Iris pigment epithelial cell (primary cell): Measurements from ENCODE around the gene PRKRIP1.
"Not testable (repeated sequence)": the region's sequence is repeated elsewhere in the genome, so short reads cannot be mapped to it uniquely, and the experiment has no call there.

Experiments
- DNase-seq: peaks from one replicate; pipeline ENCODE4 v3.0.0-alpha.2; 2011; ENCODE audit warnings: low read depth

Gene PRKRIP1

DNA sequence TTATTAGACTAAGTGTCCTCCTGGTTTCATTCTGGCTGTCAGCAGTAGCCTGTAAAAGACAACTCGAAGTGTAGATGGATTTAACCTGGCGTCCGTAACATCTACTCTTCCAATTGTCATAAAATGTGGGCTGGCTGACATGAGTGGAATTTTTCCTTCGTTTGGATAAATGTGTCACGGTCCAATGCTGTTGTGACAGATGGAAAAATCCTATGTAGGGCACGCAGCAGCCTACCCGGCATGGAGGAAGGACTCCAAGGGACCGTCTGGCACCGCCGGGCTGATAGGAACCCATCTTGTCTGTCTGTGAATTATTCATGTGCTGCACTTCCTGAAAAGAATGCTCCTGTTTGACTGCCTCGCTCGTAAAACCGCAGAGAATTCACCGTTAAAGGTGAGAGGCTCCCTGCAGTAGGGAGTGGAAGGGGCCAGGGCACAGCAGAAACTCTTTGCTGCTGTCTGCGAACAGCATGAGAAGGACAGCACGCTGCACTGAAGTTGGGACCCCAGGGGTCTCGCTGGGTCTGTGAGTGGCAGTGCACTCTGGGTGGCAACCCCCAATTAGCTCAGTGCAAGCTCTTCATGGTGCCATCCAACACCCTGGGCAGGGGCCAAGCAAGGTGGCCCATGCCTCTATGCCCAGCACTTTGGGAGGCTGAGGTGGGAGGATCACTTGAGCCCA lies 35.6 kb downstream of the PRKRIP1 start:
- no peak for DNase-seq

DNA sequence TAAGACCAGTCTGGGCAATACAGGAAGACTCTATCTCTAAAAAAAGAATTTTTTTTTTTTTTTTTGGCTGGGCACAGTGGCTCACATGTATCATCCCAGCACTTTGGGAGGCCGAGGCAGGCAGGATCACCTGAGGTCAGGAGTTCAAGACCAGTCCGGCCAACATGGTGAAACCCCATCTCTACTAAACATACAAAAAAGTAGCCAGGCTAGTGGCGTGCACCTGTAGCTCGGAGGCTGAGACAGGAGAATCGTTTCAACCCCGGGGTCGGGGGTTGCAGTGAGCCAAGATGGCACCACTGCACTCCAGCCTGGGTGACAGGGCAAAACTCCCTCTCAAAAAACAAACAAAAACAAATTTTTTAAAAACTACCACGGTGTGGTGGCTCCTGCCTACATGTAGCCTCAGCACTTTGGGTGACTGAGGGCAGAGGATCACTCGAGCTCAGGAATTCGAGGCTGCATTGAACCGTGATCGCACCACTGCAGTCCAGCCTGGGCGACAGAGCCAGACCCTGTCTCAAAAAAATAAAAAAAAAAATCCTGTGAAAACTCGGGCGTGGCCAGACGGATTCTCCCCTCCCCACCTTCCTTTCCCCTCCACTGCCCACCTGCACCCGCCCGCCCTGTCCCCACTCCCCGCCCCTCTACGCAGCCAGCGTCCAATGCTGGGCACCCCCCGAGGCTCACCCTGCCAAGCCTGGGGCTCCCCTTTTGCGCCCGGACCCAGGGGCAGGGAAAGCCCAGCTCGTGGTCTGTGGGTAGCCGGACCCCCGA lies 36.5 kb downstream of the PRKRIP1 start:
- DNase-seq: no peak

DNA sequence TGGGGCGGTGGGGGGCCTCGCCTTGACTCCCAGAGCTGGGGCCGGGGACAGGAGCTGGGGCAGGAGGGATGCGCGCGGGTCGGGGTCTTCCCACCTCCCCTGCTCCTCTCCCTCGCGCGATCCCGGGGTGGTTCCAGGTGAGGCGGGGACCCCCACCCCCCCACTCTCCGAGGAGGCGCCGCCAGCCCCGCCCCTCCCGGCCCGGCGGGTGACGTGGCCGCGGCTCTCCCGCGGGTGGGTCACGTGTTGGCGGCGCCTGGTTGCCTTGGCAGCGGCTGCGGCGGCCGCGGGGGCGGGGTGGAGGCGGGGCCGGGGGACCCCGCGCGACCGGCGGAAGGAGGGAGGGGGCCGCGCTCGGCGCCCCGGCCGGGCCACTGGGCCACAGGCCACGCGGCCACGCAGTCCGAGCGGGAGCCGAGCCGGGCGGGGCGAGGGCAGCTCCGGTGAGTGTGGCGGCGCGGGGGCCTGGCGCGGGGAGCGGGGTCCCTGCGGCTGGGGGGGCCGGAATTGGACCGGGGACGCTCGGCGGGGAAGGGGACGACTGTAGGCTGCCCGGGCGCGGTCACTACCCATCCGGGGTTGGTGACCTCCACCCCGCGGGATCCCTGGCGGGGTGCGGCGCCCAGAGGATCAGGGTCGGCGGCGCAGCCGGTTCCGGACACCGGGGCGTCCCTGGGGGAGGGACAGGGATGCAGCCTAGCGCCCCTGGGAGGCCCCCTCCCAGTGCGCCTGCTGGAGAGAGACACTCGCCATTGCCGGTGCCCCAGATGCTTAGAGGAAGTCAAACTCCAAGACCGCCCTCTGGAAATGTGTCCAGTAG lies 37.3 kb downstream of the PRKRIP1 start, which contains the start of gene ORAI2:
TSS of gene ORAI2 (plus strand) at position 357 of the 820 bp plus-strand sequence. CDS start 5,382 bp downstream, outside the sequence.
- peak; percentile 58 for DNase-seq

DNA sequence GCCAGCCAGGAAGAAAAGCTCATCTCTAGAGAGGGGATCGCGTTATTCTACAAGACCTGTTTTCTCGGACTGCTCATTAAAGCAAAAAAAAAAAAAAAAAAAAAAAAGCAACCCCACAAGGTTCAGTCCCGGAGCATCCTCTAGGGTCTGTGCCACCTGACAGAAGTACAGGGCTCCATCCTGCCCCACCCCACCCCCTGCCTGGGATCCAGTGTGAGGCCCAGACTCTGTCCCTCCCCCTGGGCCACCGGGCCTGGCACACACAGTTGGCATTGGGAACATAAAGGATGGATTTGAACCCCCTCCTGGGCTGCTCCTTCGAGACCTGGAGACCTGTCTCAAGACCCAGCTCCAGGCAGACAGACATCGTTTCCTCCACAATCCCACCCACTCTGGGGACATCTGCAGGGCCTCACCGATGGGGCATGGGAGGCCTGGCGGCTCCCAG lies 37.9 kb downstream of the PRKRIP1 start:
- DNase-seq: peak; percentile 55

DNA sequence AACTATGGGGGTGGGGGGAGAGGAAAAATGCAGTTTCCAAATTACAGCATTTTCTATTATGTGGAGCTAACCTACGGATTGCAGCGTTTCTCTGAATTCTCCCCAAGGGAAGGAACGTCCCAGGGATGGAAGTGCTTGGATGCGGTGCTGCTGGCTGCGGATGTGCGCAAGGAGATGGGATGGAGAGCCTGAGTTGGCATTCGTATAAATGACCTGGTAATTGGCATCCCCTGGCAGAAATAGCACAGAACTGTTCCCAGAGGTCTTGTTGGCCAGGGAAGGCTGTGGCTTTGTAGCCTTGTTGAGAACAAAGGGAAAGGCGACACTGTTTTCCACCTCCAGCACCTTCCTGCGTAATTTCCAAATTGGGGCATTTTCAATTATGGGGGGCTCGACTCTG lies 40.0 kb downstream of the PRKRIP1 start:
- no peak for DNase-seq

DNA sequence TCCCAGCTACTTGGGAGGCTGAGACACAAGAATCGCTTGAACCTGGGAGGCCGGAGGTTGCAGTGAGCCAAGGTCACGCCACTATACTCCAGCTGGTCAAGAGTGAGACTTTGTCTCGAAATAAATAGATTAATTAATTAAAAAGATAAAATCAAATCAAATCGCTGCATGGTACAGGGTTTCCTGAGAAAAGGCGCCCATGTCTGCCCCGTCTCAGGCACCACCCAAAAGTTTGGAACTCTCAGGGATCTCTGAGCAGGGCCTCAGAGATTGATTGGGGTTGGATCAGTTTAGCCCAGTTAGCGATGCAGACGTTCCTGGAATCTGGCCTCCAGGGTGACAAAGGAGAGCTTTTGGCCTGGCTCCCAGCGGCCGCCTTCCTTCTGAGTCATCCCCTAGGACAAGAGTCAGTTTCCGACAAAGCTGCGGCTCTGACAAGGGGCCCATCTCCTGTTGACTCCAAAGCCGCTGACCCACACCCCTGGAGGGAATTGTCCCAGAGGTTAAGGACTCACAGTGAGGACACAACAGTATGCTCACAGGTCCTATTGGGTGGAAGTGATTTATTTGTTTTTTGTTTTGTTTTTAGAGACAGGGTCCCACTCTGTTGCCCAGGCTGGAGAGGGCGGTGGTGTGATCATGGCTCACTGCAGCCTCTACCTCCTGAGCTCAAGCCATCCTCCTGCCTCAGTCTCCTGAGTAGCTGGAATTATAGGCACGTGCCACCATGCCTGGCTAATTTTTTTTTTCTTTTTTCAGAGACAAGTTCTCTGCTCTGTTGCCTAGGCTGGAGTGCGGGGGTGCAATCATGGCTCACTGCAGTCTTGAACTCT lies 44.0 kb downstream of the PRKRIP1 start:
- DNase-seq: peak; percentile 75

DNA sequence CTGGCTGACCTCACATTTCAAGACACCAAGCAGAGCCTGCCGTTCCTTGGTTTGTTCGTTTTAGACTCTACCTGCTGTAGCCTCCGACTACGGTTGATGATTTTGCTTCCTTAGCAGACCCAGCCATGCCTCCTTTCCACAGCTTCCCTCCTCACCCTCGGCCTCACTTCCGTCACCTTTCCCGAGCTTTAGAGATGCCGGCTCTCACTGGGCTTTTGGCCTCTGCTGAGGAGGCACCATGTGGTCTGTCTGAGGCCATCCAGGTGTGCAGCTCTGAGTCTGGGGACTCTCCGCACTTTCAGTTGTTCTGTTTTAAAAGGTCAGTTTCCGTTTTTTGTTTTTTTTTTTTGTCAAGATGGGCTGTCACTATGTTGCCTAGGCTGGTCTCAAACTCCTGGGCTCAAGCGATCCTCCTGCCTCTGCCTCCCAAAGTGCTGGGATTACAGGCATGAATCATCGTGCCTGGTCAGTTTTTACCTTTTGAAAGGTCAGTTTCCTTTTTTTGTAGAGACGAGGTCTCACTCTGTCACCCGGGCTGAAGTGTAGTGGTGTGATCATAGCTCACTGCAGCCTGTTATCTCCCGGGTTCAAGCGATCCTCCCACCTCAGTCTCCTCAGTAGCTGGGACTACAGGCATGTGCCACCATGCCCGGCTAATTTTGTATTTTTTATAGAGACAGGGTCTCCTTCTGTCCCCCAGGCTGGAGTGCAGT lies 49.0 kb downstream of the PRKRIP1 start:
- no peak for DNase-seq

DNA sequence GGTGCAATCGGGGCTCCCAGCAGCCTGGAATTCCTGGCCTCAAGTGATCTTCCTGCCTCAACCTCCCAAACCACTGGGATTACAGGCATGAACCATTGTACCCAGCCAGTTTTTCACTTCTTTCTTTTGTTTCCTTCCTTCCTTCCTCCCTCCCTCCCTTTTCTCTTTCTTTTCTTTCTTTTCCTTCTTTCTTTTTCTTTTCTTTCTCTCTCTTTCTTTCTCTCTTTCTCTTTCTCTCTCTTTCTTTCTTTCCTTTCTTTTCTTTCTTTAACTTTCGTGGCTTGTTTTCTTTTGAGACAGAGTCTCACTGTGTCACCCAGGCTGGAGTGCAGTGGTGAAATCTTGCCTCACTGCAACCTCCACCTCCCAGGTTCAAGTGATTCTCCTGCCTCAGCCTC lies 49.5 kb downstream of the PRKRIP1 start:
- DNase-seq: no peak

DNA sequence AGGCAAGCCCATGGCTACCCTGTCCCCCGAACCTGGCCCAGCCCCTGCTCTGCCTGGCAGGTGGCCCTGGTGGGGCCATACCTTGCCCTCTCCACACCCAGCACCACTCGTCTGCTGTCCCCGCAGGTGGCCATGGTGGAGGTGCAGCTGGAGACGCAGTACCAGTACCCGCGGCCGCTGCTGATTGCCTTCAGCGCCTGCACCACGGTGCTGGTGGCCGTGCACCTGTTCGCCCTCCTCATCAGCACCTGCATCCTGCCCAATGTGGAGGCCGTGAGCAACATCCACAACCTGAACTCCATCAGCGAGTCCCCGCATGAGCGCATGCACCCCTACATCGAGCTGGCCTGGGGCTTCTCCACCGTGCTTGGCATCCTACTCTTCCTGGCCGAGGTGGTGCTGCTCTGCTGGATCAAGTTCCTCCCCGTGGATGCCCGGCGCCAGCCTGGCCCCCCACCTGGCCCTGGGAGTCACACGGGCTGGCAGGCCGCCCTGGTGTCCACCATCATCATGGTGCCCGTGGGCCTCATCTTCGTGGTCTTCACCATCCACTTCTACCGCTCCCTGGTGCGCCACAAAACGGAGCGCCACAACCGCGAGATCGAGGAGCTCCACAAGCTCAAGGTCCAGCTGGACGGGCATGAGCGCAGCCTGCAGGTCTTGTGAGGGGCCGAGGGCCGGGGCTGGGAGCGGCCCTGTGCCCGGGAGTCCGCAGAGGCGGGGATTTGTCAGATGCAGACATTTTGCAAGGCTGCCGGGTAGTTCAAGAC lies 50.4 kb downstream of the PRKRIP1 start:
- DNase-seq: no peak

DNA sequence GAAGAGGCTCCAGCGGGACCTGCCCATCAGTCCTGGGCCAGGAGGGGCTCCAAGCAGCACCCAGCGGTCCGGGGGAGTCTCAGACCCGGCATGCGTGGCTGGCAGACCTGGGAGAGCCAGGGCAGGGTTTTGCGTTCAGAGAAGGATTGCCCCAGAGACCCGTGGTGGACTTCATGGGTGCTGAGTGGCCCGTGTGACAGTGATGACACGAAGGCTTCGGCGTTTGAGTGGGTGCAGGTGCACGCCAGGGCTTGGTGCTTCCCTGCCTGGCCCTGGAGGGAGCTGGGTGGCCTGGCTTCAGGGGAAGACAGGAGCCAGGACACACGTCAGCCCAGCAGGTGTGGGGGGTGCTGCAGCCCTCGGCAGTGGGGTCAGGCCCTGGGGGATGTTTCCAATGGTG lies 51.1 kb downstream of the PRKRIP1 start:
- DNase-seq: no peak

DNA sequence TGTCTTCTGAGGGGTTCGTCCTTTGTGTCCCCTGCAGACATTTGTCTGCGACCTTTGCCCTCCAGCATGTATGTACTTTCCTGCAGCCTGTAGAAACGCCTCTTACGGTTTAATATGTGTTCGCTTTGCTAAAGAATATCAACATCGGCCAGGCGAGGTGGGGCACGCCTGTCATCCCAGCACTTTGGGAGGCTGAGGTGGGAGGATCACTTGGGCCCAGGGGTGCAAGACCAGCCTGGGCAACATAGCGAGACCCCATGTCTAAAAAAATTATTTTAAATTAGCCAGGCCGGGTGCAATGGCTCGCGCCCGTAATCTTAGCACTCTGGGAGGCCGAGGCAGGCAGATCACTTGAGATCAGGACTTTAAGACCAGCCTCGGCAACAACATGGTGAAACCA lies 53.0 kb downstream of the PRKRIP1 start:
- no peak for DNase-seq

DNA sequence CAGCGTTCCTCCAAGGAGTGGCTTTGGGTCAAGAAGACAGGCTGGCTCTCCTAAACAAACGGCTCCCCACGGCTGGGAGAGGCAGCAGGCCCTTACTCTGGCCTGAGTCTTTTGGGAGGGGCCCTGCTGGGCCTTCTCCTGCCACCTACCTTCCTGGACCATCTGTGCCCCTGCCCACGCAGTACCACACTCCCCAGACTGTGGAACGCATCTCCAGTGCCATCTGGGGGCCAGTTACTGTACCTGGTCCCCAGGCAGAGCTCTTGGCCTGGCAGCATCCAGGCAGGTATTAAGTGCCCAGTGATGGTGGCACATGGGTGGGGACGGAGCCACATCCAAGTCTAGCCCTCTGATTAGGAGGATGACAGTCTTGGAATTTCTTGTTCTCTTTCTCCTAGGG lies 54.1 kb downstream of the PRKRIP1 start:
- no peak for DNase-seq

DNA sequence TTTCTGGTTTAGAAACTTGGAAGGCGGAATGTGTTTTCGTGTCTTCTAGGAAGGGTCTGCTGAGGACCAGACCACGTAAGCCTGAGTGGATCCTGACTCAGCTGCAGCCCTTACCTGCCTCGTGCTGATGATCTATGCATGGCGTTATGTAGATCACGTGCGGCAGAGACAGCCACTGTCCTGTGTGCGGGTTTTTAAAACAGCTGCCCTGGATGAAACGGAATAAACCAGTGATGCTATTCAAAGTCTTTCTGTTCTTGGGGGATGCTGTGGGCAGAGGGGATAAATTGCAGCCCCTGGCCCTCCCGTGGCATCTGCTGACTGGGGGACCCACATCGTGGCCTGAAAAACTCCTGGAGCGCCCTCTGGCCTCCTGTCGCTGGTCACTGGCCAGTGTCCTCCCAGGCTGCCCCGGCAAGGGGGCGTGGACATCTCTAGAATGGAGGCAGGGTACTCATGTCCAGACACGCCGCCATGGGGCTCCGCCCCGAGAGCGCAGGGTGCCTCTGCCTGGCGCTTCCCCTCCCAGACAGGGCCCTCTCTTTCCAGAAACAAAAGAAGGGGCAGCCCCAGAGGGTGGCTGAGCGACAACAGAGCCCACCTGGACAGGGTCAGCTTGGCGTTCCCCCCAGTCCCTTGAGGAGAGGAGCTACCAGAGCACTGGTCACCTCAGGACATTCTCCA lies 55.4 kb downstream of the PRKRIP1 start:
- DNase-seq: no peak

DNA sequence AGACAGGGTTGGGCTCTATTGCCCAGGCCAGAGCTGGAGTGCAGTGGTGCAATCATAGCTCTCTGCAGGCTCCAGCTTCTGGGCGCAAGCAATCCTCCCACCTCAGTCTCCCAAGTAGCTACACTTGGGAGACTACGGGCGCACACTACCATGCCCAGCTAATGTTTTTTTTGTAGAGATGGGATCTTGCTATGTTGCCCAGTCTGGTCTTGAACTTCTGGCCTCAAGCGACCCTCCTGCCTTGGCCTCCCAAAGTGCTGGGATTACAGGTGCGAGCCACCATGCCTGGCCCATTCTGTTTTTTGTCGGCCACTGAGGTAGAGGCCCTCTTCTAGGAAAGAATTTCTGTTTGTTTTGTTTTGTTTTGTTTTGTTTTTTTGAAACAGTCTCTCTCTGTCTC lies 56.3 kb downstream of the PRKRIP1 start:
- no peak for DNase-seq

DNA sequence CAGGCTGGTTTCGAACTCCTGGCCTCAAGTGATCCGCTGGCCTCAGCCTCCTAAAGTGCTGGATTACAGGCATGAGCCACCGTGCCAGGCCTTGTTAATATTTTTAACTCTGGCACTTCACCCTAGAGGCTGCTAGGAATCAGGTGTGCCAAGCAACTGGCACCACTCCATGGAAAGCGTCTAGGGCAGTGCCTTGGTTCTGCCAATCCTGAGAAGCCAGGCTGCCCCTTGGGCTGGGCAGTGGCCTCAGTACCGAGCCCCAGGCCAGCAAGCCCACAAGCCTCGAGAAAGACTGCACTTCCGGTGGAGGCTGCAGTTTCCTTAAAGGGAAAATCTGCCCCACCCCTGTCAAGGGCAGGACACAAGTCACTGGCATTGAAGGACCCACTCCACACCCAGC lies 57.2 kb downstream of the PRKRIP1 start:
- DNase-seq: no peak

DNA sequence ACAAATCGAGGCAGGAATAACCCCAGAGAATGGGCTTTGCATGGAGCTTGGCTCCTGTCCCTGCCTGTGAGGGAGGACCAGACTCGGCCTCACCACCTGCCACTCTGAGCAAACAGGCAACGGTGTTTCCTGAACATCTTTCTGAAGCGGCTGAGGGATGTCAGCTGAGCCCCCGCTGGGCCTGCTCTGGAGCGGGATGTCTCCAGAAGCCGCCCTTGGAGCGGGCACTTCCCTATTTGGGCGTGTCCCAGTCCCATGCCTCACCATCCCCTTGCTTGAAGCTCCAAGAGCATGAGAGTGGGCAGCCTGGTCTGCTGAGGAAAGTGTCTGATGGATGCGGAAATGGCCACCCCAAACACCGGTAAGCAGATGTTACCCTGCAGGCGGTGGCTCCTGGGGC lies 58.3 kb downstream of the PRKRIP1 start:
- no peak for DNase-seq

DNA sequence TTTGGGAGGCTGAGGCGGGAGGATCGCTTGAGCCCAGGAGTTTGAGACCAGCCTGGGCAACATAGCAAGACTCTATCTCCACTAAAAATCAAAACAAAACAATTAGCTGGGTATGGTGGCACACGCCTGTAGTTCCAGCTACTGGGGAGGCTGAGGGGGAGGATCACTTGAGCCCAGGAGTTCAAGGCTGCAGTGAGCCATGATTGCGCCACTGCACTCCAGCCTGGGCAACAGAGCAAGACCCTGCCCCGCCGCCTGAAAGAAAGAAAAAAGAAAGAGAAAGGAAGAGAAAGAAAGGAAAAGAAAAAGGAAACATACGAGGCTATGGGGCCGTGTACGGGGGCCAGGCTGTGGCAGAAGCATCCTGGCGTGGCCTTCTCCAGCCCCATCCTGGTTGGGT lies 58.8 kb downstream of the PRKRIP1 start:
- DNase-seq: not testable (repeated sequence)

DNA sequence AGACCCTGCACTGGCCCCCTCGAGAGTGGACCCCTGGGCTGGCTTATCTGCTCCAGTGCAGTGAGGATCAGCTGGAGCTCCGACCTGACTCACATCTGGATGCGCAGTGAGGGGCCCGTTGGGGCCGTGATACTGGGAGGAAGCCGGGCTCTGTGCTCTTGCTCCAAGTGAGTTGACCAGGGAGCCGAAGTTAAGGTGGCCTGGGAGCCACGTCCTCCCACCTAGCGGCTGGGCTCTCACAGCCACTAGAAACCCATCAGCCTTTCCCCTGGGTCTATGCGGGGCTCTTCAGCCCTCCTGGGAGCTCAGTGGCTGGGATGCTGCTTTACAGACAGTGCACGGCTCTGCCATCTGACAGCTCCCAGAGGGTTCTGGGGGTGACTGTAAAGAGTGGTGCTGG lies 59.4 kb downstream of the PRKRIP1 start:
- no peak for DNase-seq

DNA sequence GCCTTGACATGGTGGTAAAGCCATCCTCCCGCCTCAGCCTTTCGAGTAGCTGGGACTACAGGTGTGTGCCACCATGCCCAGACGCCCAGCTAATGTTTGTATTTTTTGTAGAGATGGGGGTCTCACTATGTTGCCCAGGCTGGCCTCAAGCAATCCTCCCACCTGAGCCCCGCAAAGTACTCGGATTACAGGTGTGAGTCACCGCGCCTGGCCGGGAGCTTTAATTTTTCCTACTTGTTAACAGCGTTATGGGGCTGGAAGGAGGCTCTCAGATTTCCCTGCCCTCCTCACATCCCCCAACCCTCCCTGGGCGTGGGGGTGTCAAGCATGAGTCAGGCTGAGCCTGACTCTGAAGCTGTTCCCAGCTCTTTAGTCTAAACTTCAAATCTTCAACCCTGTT lies 60.2 kb downstream of the PRKRIP1 start:
- DNase-seq: peak; percentile 67
